ENCODE measurements around the gene TIAM2.
"Not testable (repeated sequence)": the region's sequence is repeated elsewhere in the genome, so short reads cannot be mapped to it uniquely, and the experiment has no call there.

The TIAM2 gene

GRCh38 chr6:155103083-155103645 is 108.0 kb downstream of the TIAM2 start:
- DNase-seq (ENCODE audit: low spot score): peak; percentile 33

GRCh38 chr6:155103816-155104366 is 108.8 kb downstream of the TIAM2 start:
- no peak for DNase-seq (ENCODE audit: low spot score)

- DNase-seq (ENCODE audit: low spot score): no peak
Measured at GRCh38 chr6:155106456-155107115, 111.5 kb downstream of the TIAM2 start.

GRCh38 chr6:155107432-155108069 is 112.4 kb downstream of the TIAM2 start:
- DNase-seq (ENCODE audit: low spot score): no peak

GRCh38 chr6:155108070-155108820 is 113.1 kb downstream of the TIAM2 start:
- no peak for DNase-seq (ENCODE audit: low spot score)

GRCh38 chr6:155110721-155111120 is 115.6 kb downstream of the TIAM2 start:
- DNase-seq (ENCODE audit: low spot score): no peak

- no peak for DNase-seq (ENCODE audit: low spot score)
Measured at GRCh38 chr6:155112757-155113156, 117.6 kb downstream of the TIAM2 start.

GRCh38 chr6:155115893-155116570 is 120.9 kb downstream of the TIAM2 start:
- no peak for DNase-seq (ENCODE audit: low spot score)

- DNase-seq (ENCODE audit: low spot score): no peak
Measured at GRCh38 chr6:155116571-155116910, 121.4 kb downstream of the TIAM2 start.

GRCh38 chr6:155117256-155117655 is 122.1 kb downstream of the TIAM2 start:
- no peak for DNase-seq (ENCODE audit: low spot score)

- no peak for DNase-seq (ENCODE audit: low spot score)
Measured at GRCh38 chr6:155117785-155118184, 122.7 kb downstream of the TIAM2 start.

GRCh38 chr6:155119201-155119600 is 124.1 kb downstream of the TIAM2 start:
- not testable (repeated sequence) for DNase-seq (ENCODE audit: low spot score)

- no peak for DNase-seq (ENCODE audit: low spot score)
Measured at GRCh38 chr6:155120034-155120433, 124.9 kb downstream of the TIAM2 start.

GRCh38 chr6:155121294-155121693 is 126.2 kb downstream of the TIAM2 start:
- DNase-seq (ENCODE audit: low spot score): no peak

GRCh38 chr6:155121699-155122098 is 126.6 kb downstream of the TIAM2 start:
- DNase-seq (ENCODE audit: low spot score): no peak

- no peak for DNase-seq (ENCODE audit: low spot score)
Measured at GRCh38 chr6:155122199-155122950, 127.3 kb downstream of the TIAM2 start.

- DNase-seq (ENCODE audit: low spot score): no peak
Measured at GRCh38 chr6:155123520-155123919, 128.4 kb downstream of the TIAM2 start.

GRCh38 chr6:155125906-155126305 is 130.8 kb downstream of the TIAM2 start:
- no peak for DNase-seq (ENCODE audit: low spot score)

GRCh38 chr6:155126727-155127439 is 131.8 kb downstream of the TIAM2 start:
- peak; percentile 97 for DNase-seq (ENCODE audit: low spot score)

- DNase-seq (ENCODE audit: low spot score): no peak
Measured at GRCh38 chr6:155128977-155129376, 133.9 kb downstream of the TIAM2 start.

GRCh38 chr6:155129744-155130143 is 134.6 kb downstream of the TIAM2 start:
- no peak for DNase-seq (ENCODE audit: low spot score)

All from kidney capillary endothelial cell (primary cell).